ENCODE results near the gene FBXO47. TPM values are rescaled to one million over a fixed set of nuclear protein-coding genes. Genes with fewer than 3 reads are reported as not detected.
"Not testable (repeated sequence)": the region's sequence is repeated elsewhere in the genome, so short reads cannot be mapped to it uniquely, and the experiment has no call there.

FBXO47 gene
- total RNA-seq, 1 donor from 2014 or later = not detected

DNA sequence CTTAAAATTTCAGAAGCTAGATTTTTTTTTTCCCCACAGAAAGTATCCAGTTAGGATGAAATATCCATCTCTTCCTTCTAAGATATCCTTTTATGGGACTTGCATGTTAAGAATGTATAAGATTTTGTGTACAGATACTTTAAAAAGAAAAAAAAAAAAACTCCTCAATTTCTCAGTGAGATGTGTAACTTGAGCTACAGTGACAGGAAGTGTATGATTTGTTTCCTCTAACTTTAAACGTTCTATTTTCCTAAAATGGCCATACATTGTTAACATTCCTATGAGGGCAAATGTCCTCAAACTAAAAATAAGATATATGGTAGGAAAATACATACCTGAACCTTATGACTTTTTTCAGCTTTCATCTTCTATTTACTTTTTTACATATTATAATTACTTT lies 8.9 kb downstream of the FBXO47 start:
- Histone ChIP-seq H3K36me3 (ENCODE audit: control insufficient read depth, insufficient read depth, low read length) (no peaks in the 10 kb centered on the region), H3K27me3 (ENCODE audit: control insufficient read depth, insufficient read depth, low read length) (no peaks in the 10 kb centered on the region), H3K4me3 (ENCODE audit: low read depth, low read length) (no peak overlapping the region)
- DNase-seq (ENCODE audit: low read depth) = no peak
- FAIRE-seq = no peak
- TF ChIP-seq, protein P1, sequence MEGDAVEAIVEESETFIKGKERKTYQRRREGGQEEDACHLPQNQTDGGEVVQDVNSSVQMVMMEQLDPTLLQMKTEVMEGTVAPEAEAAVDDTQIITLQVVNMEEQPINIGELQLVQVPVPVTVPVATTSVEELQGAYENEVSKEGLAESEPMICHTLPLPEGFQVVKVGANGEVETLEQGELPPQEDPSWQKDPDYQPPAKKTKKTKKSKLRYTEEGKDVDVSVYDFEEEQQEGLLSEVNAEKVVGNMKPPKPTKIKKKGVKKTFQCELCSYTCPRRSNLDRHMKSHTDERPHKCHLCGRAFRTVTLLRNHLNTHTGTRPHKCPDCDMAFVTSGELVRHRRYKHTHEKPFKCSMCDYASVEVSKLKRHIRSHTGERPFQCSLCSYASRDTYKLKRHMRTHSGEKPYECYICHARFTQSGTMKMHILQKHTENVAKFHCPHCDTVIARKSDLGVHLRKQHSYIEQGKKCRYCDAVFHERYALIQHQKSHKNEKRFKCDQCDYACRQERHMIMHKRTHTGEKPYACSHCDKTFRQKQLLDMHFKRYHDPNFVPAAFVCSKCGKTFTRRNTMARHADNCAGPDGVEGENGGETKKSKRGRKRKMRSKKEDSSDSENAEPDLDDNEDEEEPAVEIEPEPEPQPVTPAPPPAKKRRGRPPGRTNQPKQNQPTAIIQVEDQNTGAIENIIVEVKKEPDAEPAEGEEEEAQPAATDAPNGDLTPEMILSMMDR (IDR thresholded peaks at IDR 0.05; ENCODE audit: insufficient read depth, low read length, severe bottlenecking) = no peak

DNA sequence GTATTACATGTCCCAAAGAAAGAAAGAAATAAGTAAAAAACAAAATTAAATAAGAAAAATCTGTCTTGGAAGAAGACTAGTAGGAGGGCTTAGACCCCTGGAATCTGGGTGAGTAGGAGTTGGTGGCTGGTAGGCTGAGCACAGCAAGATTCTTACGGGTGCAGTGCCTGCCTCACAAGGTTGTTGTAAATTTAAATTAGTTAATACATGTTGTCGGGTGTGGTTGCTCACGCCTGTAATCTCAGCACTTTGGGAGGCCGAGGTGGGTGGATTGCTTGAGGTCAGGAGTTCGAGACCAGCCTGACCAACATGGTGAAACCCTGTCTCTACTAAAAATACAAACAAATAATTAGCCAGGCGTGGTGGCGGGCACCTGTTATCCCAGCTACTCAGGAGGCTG lies 13.4 kb downstream of the FBXO47 start:
- H3K27me3 ChIP-seq (ENCODE audit: control insufficient read depth, insufficient read depth, low read length); DNase-seq (ENCODE audit: low read depth); H3K36me3 ChIP-seq (ENCODE audit: control insufficient read depth, insufficient read depth, low read length); FAIRE-seq; H3K4me3 ChIP-seq (ENCODE audit: low read depth, low read length): not testable (repeated sequence)

DNA sequence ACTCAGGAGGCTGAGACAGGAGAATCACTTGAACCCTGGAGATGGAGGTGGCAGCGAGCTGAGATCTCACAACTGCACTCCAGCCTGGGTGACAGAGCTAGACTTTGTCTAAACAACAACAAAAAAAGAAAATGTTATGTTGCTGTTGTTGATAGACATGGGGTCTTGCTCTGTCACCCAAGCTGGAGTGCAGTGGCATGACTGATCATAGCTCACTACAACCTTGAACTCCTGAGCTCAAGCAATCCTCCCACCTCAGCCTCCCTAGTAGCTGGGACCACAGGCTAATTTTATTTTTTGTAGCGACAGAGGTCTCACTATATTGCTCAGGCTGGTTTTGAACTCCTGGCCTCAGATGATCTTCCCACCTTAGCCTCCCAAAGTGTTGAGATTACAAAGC lies 20.0 kb downstream of the FBXO47 start:
- H3K27me3 ChIP-seq (ENCODE audit: control insufficient read depth, insufficient read depth, low read length) = no peaks in the 10 kb centered on the region
- H3K4me3 ChIP-seq (ENCODE audit: low read depth, low read length) = no peak overlapping the region
- DNase-seq (ENCODE audit: low read depth) = no peak
- no peak for FAIRE-seq
- TF ChIP-seq, protein P1 (IDR thresholded peaks at IDR 0.05; ENCODE audit: insufficient read depth, low read length, severe bottlenecking) = no peak
- H3K36me3 ChIP-seq (ENCODE audit: control insufficient read depth, insufficient read depth, low read length) = no peaks in the 10 kb centered on the region

DNA sequence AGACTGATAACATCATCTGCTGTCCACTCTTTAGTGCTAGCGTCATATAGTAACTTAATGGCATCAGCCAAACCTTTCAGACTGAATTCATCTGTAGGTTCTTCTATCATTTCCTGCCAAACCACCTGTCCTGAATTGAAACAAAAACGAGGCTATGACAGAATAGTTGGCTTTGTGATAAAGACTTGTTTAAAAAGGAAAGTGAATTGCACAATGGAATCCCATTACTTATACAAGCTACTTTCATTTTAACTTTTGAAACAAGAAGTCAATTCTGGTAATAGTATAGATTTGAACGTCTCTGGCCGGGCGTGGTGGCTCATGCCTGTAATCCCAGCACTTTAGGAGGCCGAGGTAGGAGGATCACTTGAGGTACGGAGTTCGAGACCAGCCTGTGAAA lies 23.6 kb downstream of the FBXO47 start:
- TF ChIP-seq, protein P1 (IDR thresholded peaks at IDR 0.05; ENCODE audit: insufficient read depth, low read length, severe bottlenecking) = no peak
- H3K27me3 ChIP-seq (ENCODE audit: control insufficient read depth, insufficient read depth, low read length) = peaks cover 3% of the 10 kb centered on the region
- FAIRE-seq (no peak), DNase-seq (ENCODE audit: low read depth) (no peak)
- no peak overlapping the region for H3K4me3 ChIP-seq (ENCODE audit: low read depth, low read length)
- no peaks in the 10 kb centered on the region for H3K36me3 ChIP-seq (ENCODE audit: control insufficient read depth, insufficient read depth, low read length)

DNA sequence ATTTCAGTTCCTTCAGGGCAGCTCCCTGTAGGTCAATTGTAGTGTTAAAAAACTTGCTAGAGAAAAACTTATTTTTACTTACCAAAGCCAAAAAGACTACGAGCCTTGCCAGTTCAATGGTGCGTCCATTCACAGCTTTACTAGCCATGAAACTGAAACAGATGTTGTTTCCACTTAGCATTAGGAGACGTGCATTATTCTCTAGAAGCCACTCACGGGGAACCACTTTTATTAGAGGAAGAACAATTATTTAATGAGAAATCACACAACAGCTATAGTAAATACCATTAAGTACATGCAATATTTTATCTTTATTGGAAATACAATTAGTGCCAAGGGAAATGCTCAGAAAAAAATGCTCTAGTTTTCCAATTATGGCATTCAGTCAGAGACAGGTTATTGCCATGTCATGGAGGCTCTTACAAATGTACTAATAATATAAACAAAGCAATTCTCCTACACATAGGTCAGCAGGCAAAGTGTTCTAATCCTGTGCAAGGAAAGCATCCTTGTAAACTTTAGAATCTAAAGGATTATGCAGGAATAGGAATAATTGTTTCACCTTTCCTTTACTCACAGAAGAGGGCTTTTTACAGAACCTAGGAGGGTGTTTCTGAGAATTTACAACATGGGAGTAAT lies 24.4 kb downstream of the FBXO47 start:
- Histone ChIP-seq H3K4me3 (ENCODE audit: low read depth, low read length) (no peak overlapping the region), H3K36me3 (ENCODE audit: control insufficient read depth, insufficient read depth, low read length) (no peaks in the 10 kb centered on the region), H3K27me3 (ENCODE audit: control insufficient read depth, insufficient read depth, low read length) (peaks cover 3% of the 10 kb centered on the region)
- no peak for FAIRE-seq
- no peak for DNase-seq (ENCODE audit: low read depth)
- TF ChIP-seq, protein P1 (IDR thresholded peaks at IDR 0.05; ENCODE audit: insufficient read depth, low read length, severe bottlenecking) = no peak

DNA sequence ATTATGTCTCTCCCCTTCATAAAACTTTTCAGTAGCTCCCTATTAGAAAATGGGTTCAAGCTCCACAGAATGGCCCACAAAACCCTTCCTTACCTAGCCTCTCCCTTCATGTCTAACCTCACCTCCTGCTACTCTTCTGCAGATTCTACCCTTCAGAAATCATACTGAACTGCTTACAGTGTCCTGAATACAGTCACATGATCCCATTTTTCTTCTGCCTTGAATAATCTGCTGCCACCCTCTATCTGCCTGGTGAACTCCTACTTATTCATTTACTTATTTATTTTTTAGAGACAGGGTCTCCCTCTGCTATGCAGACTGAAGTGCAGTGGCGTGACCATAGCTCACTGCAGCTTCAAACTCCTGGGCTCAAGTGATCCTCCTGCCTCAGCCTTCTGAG lies 26.8 kb downstream of the FBXO47 start:
- FAIRE-seq (no peak), DNase-seq (ENCODE audit: low read depth) (no peak)
- H3K27me3 ChIP-seq (ENCODE audit: control insufficient read depth, insufficient read depth, low read length) = peaks cover 3% of the 10 kb centered on the region
- no peak overlapping the region for H3K4me3 ChIP-seq (ENCODE audit: low read depth, low read length)
- TF ChIP-seq, protein P1 (IDR thresholded peaks at IDR 0.05; ENCODE audit: insufficient read depth, low read length, severe bottlenecking) = no peak
- no peaks in the 10 kb centered on the region for H3K36me3 ChIP-seq (ENCODE audit: control insufficient read depth, insufficient read depth, low read length)

Measured in bronchial epithelial cell (primary cell).